Lower leg skin (tissue), 3 donors: Measurements from ENCODE around the gene XIRP1.

ENCODE experiments used
- POLR2A ChIP-seq, 2 donors: fragments of 450-650 bp; IDR thresholded peaks; one replicate each; pipeline ENCODE4 v1.6.1; 2016 to 2017; ENCODE audit warnings: antibody characterized with exemption in 2 of 2, mild to moderate bottlenecking in 1 of 2, moderate library complexity in 1 of 2
- TF ChIP-seq, protein P1 (sequence below), 3 donors: fragments of 450-650 bp; IDR thresholded peaks; one replicate each; pipeline ENCODE4 v1.5.1; 2016; ENCODE audit warnings: antibody characterized with exemption in 3 of 3, mild to moderate bottlenecking in 3 of 3, moderate library complexity in 2 of 3

DNA sequence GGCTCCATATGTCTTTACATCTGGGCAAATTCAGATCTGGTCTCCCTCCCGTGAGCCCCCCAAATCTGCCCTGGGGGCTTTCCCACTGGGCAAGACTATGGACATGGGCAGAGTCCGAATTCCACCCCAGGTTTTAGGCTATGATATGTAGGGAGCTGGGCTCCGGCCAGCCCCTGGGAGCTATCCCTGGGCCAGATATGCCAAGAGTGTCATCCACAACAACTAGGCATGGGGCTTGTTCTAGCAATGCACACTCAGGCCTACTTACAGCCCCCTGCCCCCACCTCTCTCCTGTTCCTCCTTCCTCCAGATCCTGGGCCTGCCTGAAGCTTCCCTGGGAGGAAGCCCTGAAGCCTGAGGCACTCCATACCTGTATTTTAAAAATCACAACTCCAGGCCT, 622 bp downstream of the XIRP1 start:
- TF ChIP-seq, protein P1, sequence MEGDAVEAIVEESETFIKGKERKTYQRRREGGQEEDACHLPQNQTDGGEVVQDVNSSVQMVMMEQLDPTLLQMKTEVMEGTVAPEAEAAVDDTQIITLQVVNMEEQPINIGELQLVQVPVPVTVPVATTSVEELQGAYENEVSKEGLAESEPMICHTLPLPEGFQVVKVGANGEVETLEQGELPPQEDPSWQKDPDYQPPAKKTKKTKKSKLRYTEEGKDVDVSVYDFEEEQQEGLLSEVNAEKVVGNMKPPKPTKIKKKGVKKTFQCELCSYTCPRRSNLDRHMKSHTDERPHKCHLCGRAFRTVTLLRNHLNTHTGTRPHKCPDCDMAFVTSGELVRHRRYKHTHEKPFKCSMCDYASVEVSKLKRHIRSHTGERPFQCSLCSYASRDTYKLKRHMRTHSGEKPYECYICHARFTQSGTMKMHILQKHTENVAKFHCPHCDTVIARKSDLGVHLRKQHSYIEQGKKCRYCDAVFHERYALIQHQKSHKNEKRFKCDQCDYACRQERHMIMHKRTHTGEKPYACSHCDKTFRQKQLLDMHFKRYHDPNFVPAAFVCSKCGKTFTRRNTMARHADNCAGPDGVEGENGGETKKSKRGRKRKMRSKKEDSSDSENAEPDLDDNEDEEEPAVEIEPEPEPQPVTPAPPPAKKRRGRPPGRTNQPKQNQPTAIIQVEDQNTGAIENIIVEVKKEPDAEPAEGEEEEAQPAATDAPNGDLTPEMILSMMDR (IDR thresholded peaks at IDR 0.05), result no peak
- TF ChIP-seq POLR2A (IDR thresholded peaks at IDR 0.05), result no peak
